Adrenal gland (tissue), 5 donors: Measurements from ENCODE around the gene ACSL4.
"Not testable (repeated sequence)": the region's sequence is repeated elsewhere in the genome, so short reads cannot be mapped to it uniquely, and the experiment has no call there.

Experiments
- POLR2A ChIP-seq, 2 donors: fragments of 450-650 bp; IDR thresholded peaks; one replicate each; pipeline ENCODE4 v1.6.1; 2017; ENCODE audit warnings: antibody characterized with exemption in 2 of 2, mild to moderate bottlenecking in 2 of 2, moderate library complexity in 1 of 2
- TF ChIP-seq, protein P1 (sequence below), 6 experiments: fragments of 450-650 bp in 4 of 6; fragments of 200-600 bp in 2 of 6; sonication (generic) in 1 of 6; IDR thresholded peaks; 1 replicate in 5 of 6; 2 replicates in 1 of 6; pipeline versions ENCODE4 v1.5.1 to v1.8.0; 2016 to 2021; ENCODE audit warnings: antibody characterized with exemption in 6 of 6, mild to moderate bottlenecking in 2 of 6, moderate library complexity in 1 of 6
- donor health status: DM: no; HTN: no; CAD: no.

DNA sequence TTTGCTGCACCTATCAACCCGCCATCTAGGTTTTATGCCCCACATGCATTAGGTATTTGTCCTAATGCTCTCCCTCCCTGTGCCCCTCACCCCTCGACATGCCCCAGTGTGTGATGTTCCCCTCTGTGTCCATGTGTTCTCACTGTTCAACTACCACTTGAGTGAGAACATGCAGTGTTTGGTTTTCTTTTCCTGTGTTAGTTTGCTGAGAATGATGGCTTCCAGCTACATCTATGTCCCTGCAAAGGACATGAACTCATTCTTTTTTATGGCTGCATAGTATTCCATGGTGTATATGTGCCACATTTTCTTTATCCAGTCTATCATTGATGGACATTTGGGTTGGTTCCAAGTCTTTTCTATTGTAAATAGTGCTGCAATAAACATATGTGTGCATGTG, 95.6 kb downstream of the ACSL4 start:
- TF ChIP-seq, protein P1, sequence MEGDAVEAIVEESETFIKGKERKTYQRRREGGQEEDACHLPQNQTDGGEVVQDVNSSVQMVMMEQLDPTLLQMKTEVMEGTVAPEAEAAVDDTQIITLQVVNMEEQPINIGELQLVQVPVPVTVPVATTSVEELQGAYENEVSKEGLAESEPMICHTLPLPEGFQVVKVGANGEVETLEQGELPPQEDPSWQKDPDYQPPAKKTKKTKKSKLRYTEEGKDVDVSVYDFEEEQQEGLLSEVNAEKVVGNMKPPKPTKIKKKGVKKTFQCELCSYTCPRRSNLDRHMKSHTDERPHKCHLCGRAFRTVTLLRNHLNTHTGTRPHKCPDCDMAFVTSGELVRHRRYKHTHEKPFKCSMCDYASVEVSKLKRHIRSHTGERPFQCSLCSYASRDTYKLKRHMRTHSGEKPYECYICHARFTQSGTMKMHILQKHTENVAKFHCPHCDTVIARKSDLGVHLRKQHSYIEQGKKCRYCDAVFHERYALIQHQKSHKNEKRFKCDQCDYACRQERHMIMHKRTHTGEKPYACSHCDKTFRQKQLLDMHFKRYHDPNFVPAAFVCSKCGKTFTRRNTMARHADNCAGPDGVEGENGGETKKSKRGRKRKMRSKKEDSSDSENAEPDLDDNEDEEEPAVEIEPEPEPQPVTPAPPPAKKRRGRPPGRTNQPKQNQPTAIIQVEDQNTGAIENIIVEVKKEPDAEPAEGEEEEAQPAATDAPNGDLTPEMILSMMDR (IDR thresholded peaks at IDR 0.05), result not testable (repeated sequence)
- not testable (repeated sequence) for TF ChIP-seq POLR2A (IDR thresholded peaks at IDR 0.05)
